NK-92 treated with Interleukin-12 subunit alpha and Interleukin-12 subunit beta, amount 100 ng/mL, for 24 hours (cell line): ENCODE measurements around the gene FBLIM1.

Experiments
- DNase-seq: peaks from one replicate; lab custom pipeline; 2025; lab: John Stamatoyannopoulos, UW

FBLIM1 gene

GRCh38 chr1:15730936-15731335 lies 27.7 kb upstream of the FBLIM1 start:
- no peak for DNase-seq

DNA sequence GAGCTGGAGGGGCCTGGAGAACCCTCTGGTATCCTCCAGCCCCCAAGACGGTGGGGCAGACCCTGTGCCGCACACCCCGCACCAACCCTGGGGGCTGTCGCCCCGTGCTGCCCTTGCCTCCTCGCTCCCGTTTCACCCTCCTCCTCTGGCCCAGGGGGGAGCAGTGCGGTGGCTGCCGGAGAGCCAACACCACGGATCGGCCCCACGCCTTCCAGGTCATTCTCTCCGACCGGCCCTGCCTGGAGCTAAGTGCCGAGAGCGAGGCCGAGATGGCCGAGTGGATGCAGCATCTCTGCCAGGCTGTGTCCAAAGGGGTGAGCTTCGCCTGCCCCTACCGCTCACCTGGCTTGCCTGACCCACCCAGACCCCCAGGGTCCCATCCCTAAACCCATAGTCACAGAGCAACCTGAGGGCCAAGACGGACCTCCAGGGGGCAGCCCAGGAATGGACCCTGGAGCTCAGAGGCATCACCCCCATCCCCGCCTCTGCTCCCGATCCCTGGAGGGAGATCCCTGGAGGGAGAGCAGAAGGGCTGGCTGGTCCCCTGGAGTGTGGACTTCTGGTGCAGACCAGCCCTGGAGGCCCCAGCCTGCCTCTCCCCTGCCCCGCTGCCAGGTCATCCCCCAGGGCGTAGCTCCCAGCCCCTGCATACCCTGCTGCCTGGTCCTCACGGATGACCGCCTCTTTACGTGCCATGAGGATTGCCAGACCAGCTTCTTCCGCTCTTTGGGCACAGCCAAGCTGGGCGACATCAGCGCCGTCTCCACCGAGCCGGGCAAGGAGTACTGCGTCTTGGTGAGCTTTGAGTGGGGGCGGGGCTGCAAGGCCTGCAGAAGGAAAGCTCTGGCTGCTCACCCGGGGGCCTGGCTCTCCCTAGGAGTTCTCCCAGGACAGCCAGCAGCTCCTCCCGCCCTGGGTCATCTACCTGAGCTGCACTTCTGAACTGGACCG lies 26.6 kb upstream of the FBLIM1 start:
- no peak for DNase-seq

GRCh38 chr1:15732686-15733081 lies 25.9 kb upstream of the FBLIM1 start:
- DNase-seq = no peak

DNA sequence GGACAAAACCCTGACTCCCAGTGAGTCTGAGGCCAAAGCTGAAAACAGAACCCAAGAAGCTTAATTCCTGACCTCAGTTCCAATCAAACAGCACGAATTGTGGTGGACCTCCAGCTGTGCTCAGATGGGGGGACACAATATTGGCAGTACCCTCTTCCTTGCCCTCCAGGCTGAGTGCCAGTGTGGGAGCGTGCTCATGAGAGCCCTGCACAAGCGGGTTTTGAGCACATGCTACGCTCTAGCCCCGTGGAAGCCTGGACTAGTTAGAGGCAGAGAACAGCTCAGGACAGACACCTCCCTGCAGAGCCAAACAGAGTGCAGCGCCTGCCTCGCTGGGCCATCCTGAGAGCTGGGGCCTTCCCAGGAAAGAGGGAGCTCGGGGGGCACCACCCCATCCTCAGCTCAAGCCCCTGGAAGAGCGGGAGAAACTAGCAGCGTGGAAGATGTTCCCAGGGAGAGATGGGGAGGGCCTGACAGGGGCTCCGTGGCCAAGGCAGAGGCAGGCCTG lies 25.3 kb upstream of the FBLIM1 start:
- no peak for DNase-seq

DNA sequence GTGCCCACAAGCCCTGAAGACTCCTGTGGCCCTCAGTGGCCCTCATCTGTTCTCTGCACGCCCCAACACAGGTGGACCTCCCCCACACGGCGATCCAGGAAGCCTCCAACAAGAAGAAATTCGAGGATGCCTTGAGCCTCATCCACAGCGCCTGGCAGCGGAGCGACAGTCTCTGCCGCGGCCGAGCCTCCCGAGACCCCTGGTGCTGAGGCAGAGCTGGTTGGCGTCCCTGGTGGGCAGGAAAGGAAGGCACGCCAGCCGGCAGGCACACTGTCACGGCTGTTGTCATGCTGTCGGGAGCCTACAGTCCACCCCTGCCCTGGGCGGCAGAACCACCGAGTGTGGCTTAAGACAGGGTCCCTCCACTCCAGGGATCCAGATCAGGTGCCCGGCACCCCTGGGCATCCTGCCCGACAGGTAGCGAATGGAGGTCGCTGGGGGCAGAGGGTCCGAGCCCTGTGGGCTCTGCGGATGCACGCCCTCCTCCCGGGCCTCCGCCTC lies 24.8 kb upstream of the FBLIM1 start:
- DNase-seq = no peak

DNA sequence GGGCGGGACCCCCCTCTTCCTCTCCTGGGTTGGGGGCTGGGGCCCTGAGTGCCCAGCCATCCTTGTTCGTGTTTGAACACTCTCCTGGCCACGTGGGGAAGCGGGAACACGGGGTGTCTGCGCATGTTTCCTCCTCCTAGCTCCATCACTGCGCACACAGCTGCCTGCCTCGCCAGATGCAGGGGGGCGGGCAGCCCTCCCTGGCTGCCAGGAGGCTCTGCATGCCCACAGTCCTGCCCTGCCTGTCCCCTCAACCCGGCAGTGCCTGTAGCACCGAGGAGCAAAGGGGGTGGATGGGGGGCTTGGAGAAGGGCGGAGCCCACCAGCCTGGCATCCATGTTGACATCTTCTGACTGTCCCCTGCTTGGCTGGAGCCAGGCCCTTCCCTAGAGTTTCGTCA lies 24.3 kb upstream of the FBLIM1 start:
- no peak for DNase-seq

- DNase-seq = no peak
Observed at GRCh38 chr1:15734901-15735300, 23.7 kb upstream of the FBLIM1 start.

- no peak for DNase-seq
Observed at GRCh38 chr1:15735304-15736037, 23.1 kb upstream of the FBLIM1 start.

DNA sequence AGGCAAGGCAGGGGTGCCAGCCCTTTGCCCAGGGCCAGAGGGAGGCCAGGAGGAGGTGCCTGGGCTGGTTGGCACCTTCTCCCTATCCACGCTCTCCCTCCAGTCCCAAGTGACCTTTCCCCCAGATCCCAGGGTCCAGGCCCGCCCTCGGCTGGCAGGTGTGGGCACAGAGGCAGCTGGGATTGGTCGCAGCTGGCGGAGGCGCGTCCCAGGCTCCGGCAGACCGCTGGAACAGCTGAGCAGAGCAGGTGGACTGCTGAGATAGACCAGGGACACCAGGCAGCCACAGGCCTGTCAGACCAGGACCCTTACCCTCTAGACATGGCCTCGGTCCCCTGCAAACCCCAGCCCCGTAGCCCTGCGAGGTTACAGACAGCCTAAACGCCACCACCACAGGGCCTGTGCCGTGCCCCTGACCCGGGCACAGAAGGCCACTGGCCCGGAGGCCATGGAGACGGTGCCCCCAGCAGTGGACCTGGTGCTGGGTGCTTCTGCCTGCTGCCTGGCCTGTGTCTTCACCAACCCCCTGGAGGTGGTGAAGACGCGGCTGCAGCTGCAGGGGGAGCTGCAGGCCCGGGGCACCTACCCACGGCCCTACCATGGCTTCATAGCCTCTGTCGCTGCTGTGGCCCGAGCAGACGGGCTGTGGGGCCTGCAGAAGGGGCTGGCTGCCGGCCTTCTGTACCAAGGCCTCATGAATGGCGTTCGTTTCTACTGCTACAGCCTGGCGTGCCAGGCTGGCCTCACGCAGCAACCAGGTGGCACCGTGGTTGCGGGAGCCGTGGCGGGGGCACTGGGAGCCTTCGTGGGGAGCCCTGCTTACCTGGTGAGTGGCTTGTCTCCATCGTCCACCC lies 22.3 kb upstream of the FBLIM1 start, which contains the start of gene SLC25A34:
Gene SLC25A34 (plus strand): TSS at position 221 of the 854 bp plus-strand sequence. CDS start 228 bp downstream, at position 449.
- DNase-seq = no peak

- DNase-seq = no peak
Observed at GRCh38 chr1:15736892-15737261, 21.7 kb upstream of the FBLIM1 start.

- no peak for DNase-seq
Observed at GRCh38 chr1:15737324-15738319, 21.0 kb upstream of the FBLIM1 start.

- no peak for DNase-seq
Observed at GRCh38 chr1:15738416-15739113, 20.0 kb upstream of the FBLIM1 start.

GRCh38 chr1:15739259-15739658 lies 19.3 kb upstream of the FBLIM1 start:
- DNase-seq = no peak

DNA sequence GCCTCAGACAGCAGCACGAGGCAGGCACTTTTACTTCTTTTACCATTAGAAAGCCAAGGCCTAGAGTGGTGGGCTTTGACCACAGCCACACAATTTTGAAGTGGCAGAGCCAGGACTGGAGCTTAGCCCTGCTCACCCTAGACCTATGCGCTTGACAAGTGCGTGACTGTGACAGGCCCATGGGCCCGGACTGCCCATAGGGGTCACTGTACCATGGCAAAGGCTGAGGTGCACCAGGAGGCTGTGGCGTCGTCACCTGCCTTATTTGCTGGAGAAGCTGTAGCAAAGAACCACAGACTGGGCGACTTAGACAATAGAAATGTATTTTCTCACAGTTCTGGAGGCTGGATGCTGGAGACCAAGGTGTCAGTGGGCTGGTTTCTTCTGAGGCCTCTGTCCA lies 18.9 kb upstream of the FBLIM1 start:
- no peak for DNase-seq

- peak; percentile 23 for DNase-seq
Observed at GRCh38 chr1:15740924-15741850, 17.4 kb upstream of the FBLIM1 start.

- no peak for DNase-seq
Observed at GRCh38 chr1:15742339-15742801, 16.2 kb upstream of the FBLIM1 start, which contains the start of gene TMEM82. Gene TMEM82, plus strand, starts transcription at chr1:15742499. Its CDS starts 61 bp downstream, at chr1:15742560.

DNA sequence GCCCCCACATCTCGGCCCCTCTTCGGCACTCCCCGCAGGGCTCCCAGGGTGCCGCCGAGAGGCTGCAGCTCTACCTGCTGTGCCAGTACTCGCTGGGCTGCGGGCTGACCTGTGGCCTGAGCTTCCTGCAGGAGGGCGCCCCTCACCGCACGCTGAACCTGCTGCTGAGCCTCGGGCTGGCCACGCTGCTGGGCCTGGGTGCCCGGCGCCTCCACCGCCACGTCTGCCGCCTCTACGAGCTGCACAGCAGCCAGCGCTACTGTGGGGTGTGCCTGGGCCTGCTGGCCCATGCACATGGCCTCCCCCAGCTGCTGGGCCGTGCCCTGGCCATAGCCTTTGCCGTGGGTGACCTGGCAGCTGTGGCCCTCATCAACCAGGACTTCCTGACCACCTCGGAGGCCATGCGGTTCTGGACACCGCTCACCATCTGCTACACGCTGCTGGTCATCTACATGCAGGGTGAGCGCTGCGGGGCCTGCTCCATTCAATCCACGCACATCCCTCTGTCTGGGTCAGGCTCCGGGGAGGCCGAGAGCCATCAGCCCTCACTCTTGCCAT lies 14.4 kb upstream of the FBLIM1 start:
- no peak for DNase-seq

DNA sequence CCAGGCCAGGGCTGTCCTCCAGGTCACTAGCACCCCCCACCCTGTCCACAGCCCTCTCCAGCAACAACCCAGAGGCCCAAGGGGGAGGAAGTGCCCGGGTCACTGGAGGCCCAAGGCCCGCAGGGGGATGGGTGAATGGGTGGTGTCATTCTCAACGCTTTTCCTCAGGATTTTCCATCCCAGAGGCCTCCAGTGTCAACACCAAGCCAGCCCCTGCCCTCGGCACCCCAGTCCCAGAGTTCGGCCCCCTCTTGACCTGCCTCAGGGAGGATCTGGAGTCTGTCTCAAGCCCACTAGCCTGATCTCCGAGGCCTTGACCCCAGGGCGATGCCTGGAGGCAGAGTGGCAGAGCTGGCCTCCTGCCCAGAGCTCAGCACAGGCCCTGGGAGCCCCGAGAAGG lies 11.2 kb upstream of the FBLIM1 start:
- no peak for DNase-seq
